SK-N-SH treated with all-trans-retinoic acid at 6 μM for 48 hours (cell line): ENCODE results near the gene LIMCH1.

Experiments used
- ATAC-seq: fragments of 200-7000 bp; cut with Tn5 transposase; 3 replicates; pipeline ENCODE4 v1.9.1; 2020; ENCODE audit warnings: mild to moderate bottlenecking, moderate library complexity
- ARNTL ChIP-seq: fragments of 450-650 bp; formaldehyde crosslinking; IDR thresholded peaks from 2 replicates; pipeline ENCODE4 v1.5.0; 2020; ENCODE audit warnings: low read depth, mild to moderate bottlenecking, moderate library complexity, borderline replicate concordance
- BACH2 ChIP-seq: fragments of 250-450 bp; sonication (Bioruptor Pico); IDR thresholded peaks from 2 replicates; pipeline ENCODE4 v1.9.0; 2021; ENCODE audit warnings: mild to moderate bottlenecking, borderline replicate concordance
- CSDC2 ChIP-seq: fragments of 250-450 bp; sonication (Bioruptor Pico); IDR thresholded peaks from 2 replicates; pipeline ENCODE4 v1.5.0; 2020; ENCODE audit warnings: mild to moderate bottlenecking, moderate library complexity
- ESRRG ChIP-seq: fragments of 250-450 bp; sonication (Bioruptor Pico); IDR thresholded peaks from 2 replicates; pipeline ENCODE4 v1.6.1; 2021; ENCODE audit warnings: mild to moderate bottlenecking
- GLIS3 ChIP-seq: fragments of 250-450 bp; sonication (Bioruptor Pico); IDR thresholded peaks from 2 replicates; pipeline ENCODE4 v1.5.0; 2020; ENCODE audit warnings: mild to moderate bottlenecking, moderate library complexity
- OSR1 ChIP-seq: fragments of 250-450 bp; sonication (Bioruptor Pico); IDR thresholded peaks from 2 replicates; pipeline ENCODE4 v1.8.0; 2022; ENCODE audit warnings: moderate library complexity, mild to moderate bottlenecking, inconsistent platforms
- PPARA ChIP-seq: fragments of 250-450 bp; sonication (Bioruptor Pico); IDR thresholded peaks from 2 replicates; pipeline ENCODE4 v1.5.0; 2020; ENCODE audit warnings: mild to moderate bottlenecking, borderline replicate concordance
- RARB ChIP-seq: fragments of 250-450 bp; sonication (Bioruptor Pico); IDR thresholded peaks from 2 replicates; pipeline ENCODE4 v1.8.0; 2021; ENCODE audit warnings: mild to moderate bottlenecking, moderate library complexity
- TOX ChIP-seq: fragments of 250-450 bp; sonication (Bioruptor Pico); IDR thresholded peaks from 2 replicates; pipeline ENCODE4 v1.8.0; 2021; ENCODE audit warnings: mild to moderate bottlenecking, moderate library complexity, borderline replicate concordance
- ZC3H10 ChIP-seq: fragments of 250-450 bp; sonication (Bioruptor Pico); IDR thresholded peaks from 2 replicates; pipeline ENCODE4 v1.5.1; 2021; ENCODE audit warnings: mild to moderate bottlenecking, moderate library complexity
- ZFP3 ChIP-seq: fragments of 250-450 bp; sonication (Bioruptor Pico); IDR thresholded peaks from 2 replicates; pipeline ENCODE4 v1.5.0; 2020; ENCODE audit warnings: mild to moderate bottlenecking, moderate library complexity
- ZFP30 ChIP-seq: fragments of 450-650 bp; formaldehyde crosslinking; IDR thresholded peaks from 2 replicates; pipeline ENCODE4 v1.5.0; 2022; ENCODE audit warnings: mild to moderate bottlenecking, moderate library complexity
- ZNF565 ChIP-seq: fragments of 450-650 bp; formaldehyde crosslinking; conservative IDR thresholded peaks from 2 replicates; pipeline ENCODE4 v1.5.0; 2020; ENCODE audit warnings: low read depth, mild to moderate bottlenecking, moderate library complexity
- ZNF70 ChIP-seq: fragments of 450-650 bp; formaldehyde crosslinking; IDR thresholded peaks from 2 replicates; pipeline ENCODE4 v1.5.0; 2020; ENCODE audit warnings: mild to moderate bottlenecking, moderate library complexity
- ZNF8 ChIP-seq: fragments of 450-650 bp; formaldehyde crosslinking; IDR thresholded peaks from 2 replicates; pipeline ENCODE4 v1.5.0; 2020; ENCODE audit warnings: mild to moderate bottlenecking, moderate library complexity
- TF ChIP-seq, protein P1 (sequence below): fragments of 250-450 bp; sonication (Bioruptor Pico); IDR thresholded peaks from 2 replicates; pipeline ENCODE4 v1.8.0; 2021; ENCODE audit warnings: low read depth, mild to moderate bottlenecking, moderate library complexity, borderline replicate concordance
- TF ChIP-seq, protein P2 (sequence below): fragments of 250-450 bp; sonication (Bioruptor Pico); IDR thresholded peaks from 2 replicates; pipeline ENCODE4 v1.5.1; 2021; ENCODE audit warnings: mild to moderate bottlenecking, moderate library complexity
- TF ChIP-seq, protein P3 (sequence below): fragments of 250-450 bp; sonication (Bioruptor Pico); IDR thresholded peaks from 2 replicates; pipeline ENCODE4 v1.5.1; 2020; ENCODE audit warnings: low read depth, mild to moderate bottlenecking, moderate library complexity
- TF ChIP-seq, protein P4 (sequence below): fragments of 250-450 bp; sonication (Bioruptor Pico); IDR thresholded peaks from 2 replicates; pipeline ENCODE4 v1.5.0; 2020; ENCODE audit warnings: mild to moderate bottlenecking, moderate library complexity
- TF ChIP-seq, protein P5 (sequence below): fragments of 250-450 bp; sonication (Bioruptor Pico); IDR thresholded peaks from 2 replicates; pipeline ENCODE4 v1.8.0; 2020; ENCODE audit warnings: mild to moderate bottlenecking, moderate library complexity, borderline replicate concordance

Gene LIMCH1

DNA sequence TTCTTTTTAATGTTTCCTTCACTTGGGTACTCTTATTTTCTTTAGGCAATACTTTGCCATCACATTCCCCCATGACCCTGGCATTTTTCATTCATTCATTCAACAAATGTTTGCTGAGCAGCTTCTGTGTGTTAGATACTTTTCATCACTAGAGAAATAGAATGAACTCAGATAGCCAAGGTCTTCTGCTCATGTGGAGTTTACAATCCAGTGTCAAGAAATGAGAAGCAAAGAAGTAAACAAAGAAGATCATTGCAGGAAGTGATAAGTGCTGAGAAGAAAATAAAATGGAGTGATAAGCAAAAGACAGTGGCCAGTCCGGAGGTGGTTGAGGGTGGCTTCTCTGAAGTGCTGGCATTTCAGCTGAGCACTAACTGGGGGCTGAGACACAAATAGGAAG is 63.1 kb downstream of the LIMCH1 start:
- no peak for TF ChIP-seq ZFP3 (CRISPR knock-in tag)
- no peak for TF ChIP-seq BACH2 (CRISPR knock-in tag)
- TF ChIP-seq TOX (CRISPR knock-in tag) = no peak
- TF ChIP-seq ESRRG = no peak
- no peak for TF ChIP-seq GLIS3
- TF ChIP-seq ZFP30 = no peak
- TF ChIP-seq RARB = no peak
- no peak for ATAC-seq

DNA sequence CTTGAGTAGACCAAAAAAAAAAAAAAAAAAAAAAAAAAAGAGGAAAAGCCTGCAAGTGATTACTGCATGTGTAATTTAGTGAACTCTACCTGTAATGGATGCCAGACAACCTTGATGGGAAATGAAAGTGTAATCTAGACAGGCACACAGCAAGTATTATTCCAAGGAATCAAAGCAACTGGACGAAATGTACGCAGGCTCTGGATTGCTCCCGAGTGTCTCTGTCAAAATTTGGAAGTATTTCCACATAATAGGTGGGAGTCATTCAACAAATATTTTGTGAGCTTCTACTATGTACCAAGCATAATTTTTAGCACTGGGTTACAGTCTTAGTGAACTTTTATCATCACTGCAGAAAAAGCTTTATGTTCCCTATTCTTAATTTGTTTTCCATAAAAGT is 64.2 kb downstream of the LIMCH1 start:
- ATAC-seq = no peak
- TF ChIP-seq ZFP3 (CRISPR knock-in tag) (no peak), PPARA (CRISPR knock-in tag) (no peak), RARB (no peak), ZNF8 (CRISPR knock-in tag) (no peak), BACH2 (CRISPR knock-in tag) (no peak), ZC3H10 (CRISPR knock-in tag) (no peak), CSDC2 (CRISPR knock-in tag) (no peak)
- TF ChIP-seq, protein P1, sequence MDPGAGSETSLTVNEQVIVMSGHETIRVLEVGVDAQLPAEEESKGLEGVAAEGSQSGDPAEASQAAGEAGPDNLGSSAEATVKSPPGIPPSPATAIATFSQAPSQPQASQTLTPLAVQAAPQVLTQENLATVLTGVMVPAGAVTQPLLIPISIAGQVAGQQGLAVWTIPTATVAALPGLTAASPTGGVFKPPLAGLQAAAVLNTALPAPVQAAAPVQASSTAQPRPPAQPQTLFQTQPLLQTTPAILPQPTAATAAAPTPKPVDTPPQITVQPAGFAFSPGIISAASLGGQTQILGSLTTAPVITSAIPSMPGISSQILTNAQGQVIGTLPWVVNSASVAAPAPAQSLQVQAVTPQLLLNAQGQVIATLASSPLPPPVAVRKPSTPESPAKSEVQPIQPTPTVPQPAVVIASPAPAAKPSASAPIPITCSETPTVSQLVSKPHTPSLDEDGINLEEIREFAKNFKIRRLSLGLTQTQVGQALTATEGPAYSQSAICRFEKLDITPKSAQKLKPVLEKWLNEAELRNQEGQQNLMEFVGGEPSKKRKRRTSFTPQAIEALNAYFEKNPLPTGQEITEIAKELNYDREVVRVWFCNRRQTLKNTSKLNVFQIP (CRISPR knock-in tag) = no peak

DNA sequence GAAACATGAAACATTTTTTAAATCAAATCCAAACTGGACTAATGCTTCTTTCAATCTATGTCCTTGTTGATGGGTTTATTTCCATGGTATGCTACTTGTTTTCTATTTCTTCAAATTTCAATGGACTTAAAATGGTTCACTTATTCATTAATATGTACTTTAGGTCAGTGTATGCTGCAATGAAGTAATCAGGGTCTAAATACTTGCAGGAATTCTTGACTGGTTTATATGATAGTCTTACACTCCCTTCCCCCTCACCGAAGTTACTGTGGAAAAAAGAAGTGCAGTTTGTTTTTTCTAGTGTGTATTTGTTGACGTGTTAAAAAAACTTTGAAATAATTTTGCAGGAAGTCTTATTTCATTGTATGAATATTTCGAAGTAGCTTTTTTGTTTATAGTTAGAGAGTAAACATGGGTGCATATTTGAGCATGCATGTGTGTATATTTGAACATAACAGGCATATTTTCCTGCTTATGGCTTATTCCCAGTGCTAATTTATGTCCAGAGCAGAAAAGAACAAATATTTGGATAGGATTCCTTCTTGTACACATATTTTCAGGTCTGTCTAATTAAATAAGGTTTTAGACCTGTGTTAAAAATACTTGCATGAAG is 65.0 kb downstream of the LIMCH1 start:
- TF ChIP-seq, protein P2, sequence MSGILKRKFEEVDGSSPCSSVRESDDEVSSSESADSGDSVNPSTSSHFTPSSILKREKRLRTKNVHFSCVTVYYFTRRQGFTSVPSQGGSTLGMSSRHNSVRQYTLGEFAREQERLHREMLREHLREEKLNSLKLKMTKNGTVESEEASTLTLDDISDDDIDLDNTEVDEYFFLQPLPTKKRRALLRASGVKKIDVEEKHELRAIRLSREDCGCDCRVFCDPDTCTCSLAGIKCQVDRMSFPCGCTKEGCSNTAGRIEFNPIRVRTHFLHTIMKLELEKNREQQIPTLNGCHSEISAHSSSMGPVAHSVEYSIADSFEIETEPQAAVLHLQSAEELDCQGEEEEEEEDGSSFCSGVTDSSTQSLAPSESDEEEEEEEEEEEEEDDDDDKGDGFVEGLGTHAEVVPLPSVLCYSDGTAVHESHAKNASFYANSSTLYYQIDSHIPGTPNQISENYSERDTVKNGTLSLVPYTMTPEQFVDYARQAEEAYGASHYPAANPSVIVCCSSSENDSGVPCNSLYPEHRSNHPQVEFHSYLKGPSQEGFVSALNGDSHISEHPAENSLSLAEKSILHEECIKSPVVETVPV (CRISPR knock-in tag) = no peak
- TF ChIP-seq, protein P1 (CRISPR knock-in tag) = no peak
- no peak for TF ChIP-seq ZNF565 (CRISPR knock-in tag)
- TF ChIP-seq OSR1 = no peak
- TF ChIP-seq, protein P3, sequence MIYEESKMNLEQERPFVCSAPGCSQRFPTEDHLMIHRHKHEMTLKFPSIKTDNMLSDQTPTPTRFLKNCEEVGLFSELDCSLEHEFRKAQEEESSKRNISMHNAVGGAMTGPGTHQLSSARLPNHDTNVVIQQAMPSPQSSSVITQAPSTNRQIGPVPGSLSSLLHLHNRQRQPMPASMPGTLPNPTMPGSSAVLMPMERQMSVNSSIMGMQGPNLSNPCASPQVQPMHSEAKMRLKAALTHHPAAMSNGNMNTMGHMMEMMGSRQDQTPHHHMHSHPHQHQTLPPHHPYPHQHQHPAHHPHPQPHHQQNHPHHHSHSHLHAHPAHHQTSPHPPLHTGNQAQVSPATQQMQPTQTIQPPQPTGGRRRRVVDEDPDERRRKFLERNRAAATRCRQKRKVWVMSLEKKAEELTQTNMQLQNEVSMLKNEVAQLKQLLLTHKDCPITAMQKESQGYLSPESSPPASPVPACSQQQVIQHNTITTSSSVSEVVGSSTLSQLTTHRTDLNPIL = no peak
- TF ChIP-seq ZNF8 (CRISPR knock-in tag) = no peak
- TF ChIP-seq ZFP3 (CRISPR knock-in tag) = no peak
- TF ChIP-seq PPARA (CRISPR knock-in tag) = no peak
- no peak for TF ChIP-seq CSDC2 (CRISPR knock-in tag)
- no peak for TF ChIP-seq BACH2 (CRISPR knock-in tag)
- no peak for TF ChIP-seq ESRRG
- TF ChIP-seq ZC3H10 (CRISPR knock-in tag) = no peak
- TF ChIP-seq, protein P4, sequence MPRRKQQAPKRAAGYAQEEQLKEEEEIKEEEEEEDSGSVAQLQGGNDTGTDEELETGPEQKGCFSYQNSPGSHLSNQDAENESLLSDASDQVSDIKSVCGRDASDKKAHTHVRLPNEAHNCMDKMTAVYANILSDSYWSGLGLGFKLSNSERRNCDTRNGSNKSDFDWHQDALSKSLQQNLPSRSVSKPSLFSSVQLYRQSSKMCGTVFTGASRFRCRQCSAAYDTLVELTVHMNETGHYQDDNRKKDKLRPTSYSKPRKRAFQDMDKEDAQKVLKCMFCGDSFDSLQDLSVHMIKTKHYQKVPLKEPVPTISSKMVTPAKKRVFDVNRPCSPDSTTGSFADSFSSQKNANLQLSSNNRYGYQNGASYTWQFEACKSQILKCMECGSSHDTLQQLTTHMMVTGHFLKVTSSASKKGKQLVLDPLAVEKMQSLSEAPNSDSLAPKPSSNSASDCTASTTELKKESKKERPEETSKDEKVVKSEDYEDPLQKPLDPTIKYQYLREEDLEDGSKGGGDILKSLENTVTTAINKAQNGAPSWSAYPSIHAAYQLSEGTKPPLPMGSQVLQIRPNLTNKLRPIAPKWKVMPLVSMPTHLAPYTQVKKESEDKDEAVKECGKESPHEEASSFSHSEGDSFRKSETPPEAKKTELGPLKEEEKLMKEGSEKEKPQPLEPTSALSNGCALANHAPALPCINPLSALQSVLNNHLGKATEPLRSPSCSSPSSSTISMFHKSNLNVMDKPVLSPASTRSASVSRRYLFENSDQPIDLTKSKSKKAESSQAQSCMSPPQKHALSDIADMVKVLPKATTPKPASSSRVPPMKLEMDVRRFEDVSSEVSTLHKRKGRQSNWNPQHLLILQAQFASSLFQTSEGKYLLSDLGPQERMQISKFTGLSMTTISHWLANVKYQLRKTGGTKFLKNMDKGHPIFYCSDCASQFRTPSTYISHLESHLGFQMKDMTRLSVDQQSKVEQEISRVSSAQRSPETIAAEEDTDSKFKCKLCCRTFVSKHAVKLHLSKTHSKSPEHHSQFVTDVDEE (CRISPR knock-in tag) = no peak
- no peak for TF ChIP-seq ARNTL (CRISPR knock-in tag)
- no peak for TF ChIP-seq RARB
- TF ChIP-seq ZNF70 (CRISPR knock-in tag) = no peak
- TF ChIP-seq, protein P5, sequence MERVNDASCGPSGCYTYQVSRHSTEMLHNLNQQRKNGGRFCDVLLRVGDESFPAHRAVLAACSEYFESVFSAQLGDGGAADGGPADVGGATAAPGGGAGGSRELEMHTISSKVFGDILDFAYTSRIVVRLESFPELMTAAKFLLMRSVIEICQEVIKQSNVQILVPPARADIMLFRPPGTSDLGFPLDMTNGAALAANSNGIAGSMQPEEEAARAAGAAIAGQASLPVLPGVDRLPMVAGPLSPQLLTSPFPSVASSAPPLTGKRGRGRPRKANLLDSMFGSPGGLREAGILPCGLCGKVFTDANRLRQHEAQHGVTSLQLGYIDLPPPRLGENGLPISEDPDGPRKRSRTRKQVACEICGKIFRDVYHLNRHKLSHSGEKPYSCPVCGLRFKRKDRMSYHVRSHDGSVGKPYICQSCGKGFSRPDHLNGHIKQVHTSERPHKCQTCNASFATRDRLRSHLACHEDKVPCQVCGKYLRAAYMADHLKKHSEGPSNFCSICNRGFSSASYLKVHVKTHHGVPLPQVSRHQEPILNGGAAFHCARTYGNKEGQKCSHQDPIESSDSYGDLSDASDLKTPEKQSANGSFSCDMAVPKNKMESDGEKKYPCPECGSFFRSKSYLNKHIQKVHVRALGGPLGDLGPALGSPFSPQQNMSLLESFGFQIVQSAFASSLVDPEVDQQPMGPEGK = no peak
- TF ChIP-seq ZFP30 = no peak
- TF ChIP-seq TOX (CRISPR knock-in tag) = no peak
- ATAC-seq = no peak
